ENCODE measurements around the gene CCDC71L. TPM values are rescaled to one million over a fixed set of nuclear protein-coding genes. Genes with fewer than 3 reads are reported as not detected.
A peak's percentile ranks its signal among the peaks of the same experiment; 100 is the strongest.

CCDC71L gene
- total and polyA plus RNA-seq, 2 donors (not counting 1 experiment from before 2014, with no cell fraction given), result 11.7 to 29.5 TPM

DNA sequence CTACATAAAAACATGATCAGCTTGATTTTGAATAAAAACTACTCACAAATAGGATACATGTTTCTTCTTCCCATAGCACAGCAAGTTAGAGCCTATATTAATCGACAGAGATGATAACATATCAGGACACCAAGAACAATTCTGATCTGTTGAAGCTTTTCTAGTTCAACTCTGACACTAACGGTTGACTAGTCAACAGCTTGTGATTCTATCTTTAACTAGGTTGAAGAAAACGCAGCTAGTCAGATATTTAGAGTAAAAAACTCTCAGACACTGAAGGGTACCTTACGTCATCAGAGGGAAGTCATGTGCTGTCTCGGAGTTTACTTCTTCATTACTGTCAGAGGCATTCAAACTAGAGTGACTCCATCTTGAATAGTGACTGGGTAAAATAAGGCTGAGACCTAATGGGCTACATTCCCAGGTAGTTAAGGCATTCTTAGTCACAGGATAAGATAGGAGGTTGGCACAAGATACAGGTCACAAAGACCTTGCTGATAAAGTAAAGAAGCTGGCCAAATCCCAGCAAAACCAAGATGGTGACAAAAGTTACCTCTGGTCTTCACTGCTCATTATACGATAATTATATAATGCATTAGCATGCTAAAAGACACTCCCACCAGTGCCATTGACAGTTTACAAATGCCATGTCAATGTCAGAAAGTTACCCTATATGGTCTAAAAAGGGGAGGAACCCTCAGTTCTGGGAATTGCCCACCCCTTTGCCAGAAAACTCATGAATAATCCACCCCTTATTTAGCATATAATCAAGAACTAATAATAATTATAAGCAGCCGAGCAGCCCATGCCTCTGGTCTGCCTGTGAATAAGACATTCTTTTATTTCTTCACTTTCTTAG is 21.3 kb downstream of the CCDC71L start:
- H3K4me3 Mint-ChIP-seq, result no peak overlapping the region
- H3K27ac Mint-ChIP-seq, result no peak overlapping the region
- DNase-seq (peak; percentile 26), ATAC-seq (ENCODE audit: low read depth) (no peak)
- peaks cover 17% of the 10 kb centered on the region for H3K4me1 Mint-ChIP-seq
- Histone ChIP-seq H3K9ac (ENCODE audit: low read length) (no peak overlapping the region), H3K36me3 (replicated peaks in 1 of 2; ENCODE audit: control extremely low read depth in 1 of 2, control insufficient read depth in 1 of 2, extremely low read depth in 1 of 2, insufficient read depth in 2 of 2, low read length in 1 of 2) (no peaks in the 10 kb centered on the region), H3K4me1 (ENCODE audit: control insufficient read depth in 2 of 2, insufficient read depth in 2 of 2, low read length in 2 of 2) (peaks cover under 1 to 6% of the 10 kb centered on the region in 2 donors), H3K9me3 (ENCODE audit: control extremely low read depth in 1 of 3, control insufficient read depth in 2 of 3, insufficient read depth in 1 of 3, low read length in 2 of 3) (no peaks in the 10 kb centered on the region), H2AFZ (ENCODE audit: insufficient read depth, low read depth, low read length, poor library complexity, severe bottlenecking) (no peak overlapping the region), H3K79me2 (ENCODE audit: control insufficient read depth, insufficient read depth, low read length) (no peaks in the 10 kb centered on the region), H4K20me1 (ENCODE audit: control insufficient read depth, insufficient read depth, low read length, poor library complexity, severe bottlenecking) (no peaks in the 10 kb centered on the region), H3K27me3 (replicated peaks in 1 of 4; ENCODE audit: control extremely low read depth in 1 of 4, control insufficient read depth in 3 of 4, insufficient read depth in 4 of 4, low read length in 3 of 4) (peaks cover 0 to 3% (median 0%) of the 10 kb centered on the region in 4 experiments), H3K27ac (ENCODE audit: low read length in 2 of 2) (no peak overlapping the region), H3K4me2 (replicated peaks; ENCODE audit: low read depth, low read length, poor library complexity, severe bottlenecking) (no peak overlapping the region), H3K4me3 (ENCODE audit: control extremely low read depth in 1 of 5, extremely low read depth in 1 of 5, insufficient read depth in 1 of 5, low read depth in 2 of 5, low read length in 4 of 5) (no peak overlapping the region)
- WGBS (ENCODE audit: insufficient coverage), result no CpG with 5 or more reads among the region's 7 CpGs
- ChIA-PET CTCF (interaction anchor here (1.0 to 2.9 kb wide), 3 partner anchors 21 to 96 kb away, joined by 3 to 11 read pairs (median 3); partner anchors contain the start of gene CCDC71L), POLR2A (interaction anchor here (0.6 kb wide), 1 partner anchor 487 kb away, joined by 4 read pairs; no protein-coding TSS in a partner anchor)
- TF ChIP-seq, protein P1, sequence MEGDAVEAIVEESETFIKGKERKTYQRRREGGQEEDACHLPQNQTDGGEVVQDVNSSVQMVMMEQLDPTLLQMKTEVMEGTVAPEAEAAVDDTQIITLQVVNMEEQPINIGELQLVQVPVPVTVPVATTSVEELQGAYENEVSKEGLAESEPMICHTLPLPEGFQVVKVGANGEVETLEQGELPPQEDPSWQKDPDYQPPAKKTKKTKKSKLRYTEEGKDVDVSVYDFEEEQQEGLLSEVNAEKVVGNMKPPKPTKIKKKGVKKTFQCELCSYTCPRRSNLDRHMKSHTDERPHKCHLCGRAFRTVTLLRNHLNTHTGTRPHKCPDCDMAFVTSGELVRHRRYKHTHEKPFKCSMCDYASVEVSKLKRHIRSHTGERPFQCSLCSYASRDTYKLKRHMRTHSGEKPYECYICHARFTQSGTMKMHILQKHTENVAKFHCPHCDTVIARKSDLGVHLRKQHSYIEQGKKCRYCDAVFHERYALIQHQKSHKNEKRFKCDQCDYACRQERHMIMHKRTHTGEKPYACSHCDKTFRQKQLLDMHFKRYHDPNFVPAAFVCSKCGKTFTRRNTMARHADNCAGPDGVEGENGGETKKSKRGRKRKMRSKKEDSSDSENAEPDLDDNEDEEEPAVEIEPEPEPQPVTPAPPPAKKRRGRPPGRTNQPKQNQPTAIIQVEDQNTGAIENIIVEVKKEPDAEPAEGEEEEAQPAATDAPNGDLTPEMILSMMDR (IDR thresholded peaks at IDR 0.05), result no peak
- no peak for TF ChIP-seq EZH2 (IDR thresholded peaks at IDR 0.05; ENCODE audit: borderline replicate concordance, insufficient read depth, low read depth, low read length, poor library complexity, severe bottlenecking)
- H3K27me3 Mint-ChIP-seq, result peaks cover 5% of the 10 kb centered on the region
- intact Hi-C loops (cut with micrococcal nuclease), result no loop called here
- no peaks in the 10 kb centered on the region for H3K9me3 Mint-ChIP-seq (ENCODE audit: insufficient read depth)

DNA sequence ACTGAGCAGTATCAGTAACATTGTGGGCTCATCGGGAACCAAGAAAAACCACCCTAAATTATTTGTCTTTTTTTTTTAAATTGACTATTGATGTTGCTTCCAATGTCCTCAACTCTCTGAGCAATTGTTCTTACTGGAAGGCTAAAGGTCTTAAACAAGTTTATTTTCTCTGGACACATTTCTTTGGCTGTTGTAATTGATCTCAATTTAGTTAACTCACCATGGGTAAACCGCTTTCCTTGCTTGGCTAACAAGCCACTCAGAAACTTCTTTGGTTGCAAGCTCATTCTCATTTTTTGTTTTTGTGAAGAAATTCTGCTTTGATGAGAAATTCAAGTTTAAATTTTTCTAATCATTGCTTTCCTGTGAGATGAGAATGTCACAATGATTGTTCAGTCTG is 25.5 kb downstream of the CCDC71L start:
- Mint-ChIP-seq H3K9me3 (ENCODE audit: insufficient read depth) (no peaks in the 10 kb centered on the region), H3K4me3 (no peak overlapping the region), H3K27ac (no peak overlapping the region), H3K4me1 (peaks cover 14% of the 10 kb centered on the region), H3K27me3 (peaks cover 6% of the 10 kb centered on the region)
- no peak overlapping the region for H3K27ac ChIP-seq (ENCODE audit: low read length in 2 of 2)
- no peak overlapping the region for H2AFZ ChIP-seq (ENCODE audit: insufficient read depth, low read depth, low read length, poor library complexity, severe bottlenecking)
- H3K4me3 ChIP-seq (ENCODE audit: control extremely low read depth in 1 of 5, extremely low read depth in 1 of 5, insufficient read depth in 1 of 5, low read depth in 2 of 5, low read length in 4 of 5), result no peak overlapping the region
- ChIA-PET POLR2A (no interaction called here), CTCF (no interaction called here)
- H3K36me3 ChIP-seq (replicated peaks in 1 of 2; ENCODE audit: control extremely low read depth in 1 of 2, control insufficient read depth in 1 of 2, extremely low read depth in 1 of 2, insufficient read depth in 2 of 2, low read length in 1 of 2), result no peaks in the 10 kb centered on the region
- DNase-seq (no peak), ATAC-seq (ENCODE audit: low read depth) (no peak)
- H3K4me1 ChIP-seq (ENCODE audit: control insufficient read depth in 2 of 2, insufficient read depth in 2 of 2, low read length in 2 of 2), result peaks cover 0 to 6% of the 10 kb centered on the region in 2 donors
- no peak overlapping the region for H3K4me2 ChIP-seq (replicated peaks; ENCODE audit: low read depth, low read length, poor library complexity, severe bottlenecking)
- intact Hi-C loops (cut with micrococcal nuclease), result no loop called here
- whole genome bisulfite sequencing (ENCODE audit: insufficient coverage), result no CpG with 5 or more reads among the region's 2 CpGs
- H3K9ac ChIP-seq (ENCODE audit: low read length), result no peak overlapping the region
- no peak for TF ChIP-seq EZH2 (IDR thresholded peaks at IDR 0.05; ENCODE audit: borderline replicate concordance, insufficient read depth, low read depth, low read length, poor library complexity, severe bottlenecking)
- TF ChIP-seq, protein P1 (IDR thresholded peaks at IDR 0.05), result no peak
- no peaks in the 10 kb centered on the region for H4K20me1 ChIP-seq (ENCODE audit: control insufficient read depth, insufficient read depth, low read length, poor library complexity, severe bottlenecking)
- no peaks in the 10 kb centered on the region for H3K9me3 ChIP-seq (ENCODE audit: control extremely low read depth in 1 of 3, control insufficient read depth in 2 of 3, insufficient read depth in 1 of 3, low read length in 2 of 3)
- H3K27me3 ChIP-seq (replicated peaks in 1 of 4; ENCODE audit: control extremely low read depth in 1 of 4, control insufficient read depth in 3 of 4, insufficient read depth in 4 of 4, low read length in 3 of 4), result peaks cover 0 to 3% (median 1%) of the 10 kb centered on the region in 4 experiments
- H3K79me2 ChIP-seq (ENCODE audit: control insufficient read depth, insufficient read depth, low read length), result no peaks in the 10 kb centered on the region
